HepG2 (cell line): Measurements from ENCODE around the gene NLRX1.

Source experiments
- CBX2 ChIP-seq, 2 experiments: fragments of 200-600 bp in 1 of 2; sonication (generic); formaldehyde crosslinking in 1 of 2; IDR thresholded peaks; 2 replicates each; pipeline versions ENCODE4 v1.7.0 to v1.8.1; 2018 to 2022; ENCODE audit warnings: low read depth in 2 of 2, low read length in 1 of 2, mild to moderate bottlenecking in 1 of 2, missing genetic modification reagents in 1 of 2
- DNMT1 ChIP-seq: sonication (generic); formaldehyde crosslinking; IDR thresholded peaks from 2 replicates; pipeline ENCODE4 v1.5.1; 2020; ENCODE audit warnings: mild to moderate bottlenecking, missing genetic modification reagents
- NCOA2 ChIP-seq: sonication (generic); formaldehyde crosslinking; IDR thresholded peaks from 2 replicates; pipeline ENCODE4 v1.8.0; 2022; ENCODE audit warnings: inconsistent platforms
- REPIN1 ChIP-seq: sonication (generic); formaldehyde crosslinking; IDR thresholded peaks from 2 replicates; pipeline ENCODE4 v1.8.0; 2022; ENCODE audit warnings: missing genetic modification reagents, low read depth, mild to moderate bottlenecking, borderline replicate concordance

DNA sequence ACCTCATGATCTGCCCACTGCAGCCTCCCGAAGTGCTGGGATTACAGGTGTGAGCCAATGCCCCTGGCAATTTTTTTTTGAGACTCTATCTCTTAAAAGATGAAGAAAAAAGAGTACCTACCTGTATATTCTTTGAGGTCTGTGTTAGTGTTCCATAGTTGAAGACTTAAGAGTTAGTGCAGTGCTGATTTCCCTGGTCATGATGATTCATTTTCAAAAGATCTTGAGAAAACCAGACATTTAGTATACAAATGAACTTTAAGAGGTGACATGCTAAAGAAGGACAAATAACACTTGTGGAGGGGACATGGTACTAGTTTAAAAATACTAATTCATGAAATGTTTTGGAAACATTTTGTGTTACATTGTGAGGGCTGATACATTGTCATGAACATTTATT lies 55.3 kb downstream of the NLRX1 start:
- TF ChIP-seq NCOA2 (CRISPR knock-in tag) (no peak), CBX2 (IDR thresholded peaks at IDR 0.05; ENCODE audit: low read depth, low read length) (no peak), CBX2 (CRISPR knock-in tag; IDR thresholded peaks at IDR 0.05; ENCODE audit: low read depth) (no peak), REPIN1 (CRISPR knock-in tag) (no peak), DNMT1 (CRISPR knock-in tag) (no peak)
